Subcutaneous adipose tissue (tissue), 4 donors: Measurements from ENCODE around the gene OLFM3. TPM values are rescaled to one million over a fixed set of nuclear protein-coding genes. Genes with fewer than 3 reads are reported as not detected.

Source experiments
- CTCF ChIP-seq: fragments of 450-650 bp; IDR thresholded peaks from one replicate; pipeline ENCODE4 v1.5.1; 2016; ENCODE audit warnings: low read depth, mild to moderate bottlenecking, control low read depth, antibody characterized with exemption, moderate library complexity
- total RNA-seq, 4 donors: library from RNA; depleted of rRNA; stranded (reverse); fragments of >200 nt; gene quantifications; one replicate each; pipeline ENCODE4 v1.1.0, GENCODE V29; 2016

The OLFM3 gene
- total RNA-seq, 4 donors from 2014 or later = not detected

GRCh38 chr1:101841824-101842223 lies 154.9 kb downstream of the OLFM3 start:
- no peak for TF ChIP-seq CTCF

- TF ChIP-seq CTCF = no peak
These were observed 160.7 kb downstream of the OLFM3 start for GRCh38 chr1:101835988-101836387.

- TF ChIP-seq CTCF = no peak
These were observed 163.4 kb downstream of the OLFM3 start for GRCh38 chr1:101833312-101833711.

GRCh38 chr1:101826416-101826815 lies 170.3 kb downstream of the OLFM3 start:
- TF ChIP-seq CTCF = no peak

- no peak for TF ChIP-seq CTCF
These were observed 176.7 kb downstream of the OLFM3 start for GRCh38 chr1:101820071-101820470.

GRCh38 chr1:101816262-101816661 lies 180.5 kb downstream of the OLFM3 start:
- TF ChIP-seq CTCF = no peak

- TF ChIP-seq CTCF = no peak
These were observed 198.3 kb downstream of the OLFM3 start for GRCh38 chr1:101798417-101798816.

GRCh38 chr1:101797722-101798121 lies 199.0 kb downstream of the OLFM3 start:
- no peak for TF ChIP-seq CTCF
